Astrocyte (in vitro differentiated cells and primary cell): ENCODE data around the gene ALKBH4.

Experiments
- CTCF ChIP-seq: IDR thresholded peaks from 2 replicates; pipeline ENCODE4 v1.5.1; 2011; ENCODE audit warnings: low read depth, mild to moderate bottlenecking, inconsistent platforms, low read length, moderate library complexity; ENCODE audit not compliant: insufficient read depth
- EZH2 ChIP-seq: IDR thresholded peaks from 2 replicates; pipeline ENCODE4 v1.6.1; 2012; ENCODE audit warnings: mild to moderate bottlenecking, low read length, inconsistent platforms; ENCODE audit not compliant: insufficient read depth

- no peak for TF ChIP-seq CTCF
- TF ChIP-seq EZH2 = no peak
These were observed 48.9 kb downstream of the ALKBH4 start for GRCh38 chr7:102415685-102416225.
